GM19463 (cell line): ENCODE measurements around the gene MRPL43.
"Not testable (repeated sequence)": the region's sequence is repeated elsewhere in the genome, so short reads cannot be mapped to it uniquely, and the experiment has no call there.

Experiments
- ATAC-seq: cut with Tn5 transposase; IDR thresholded peaks from one replicate; pipeline ENCODE4 v1.9.1; 2021; ENCODE audit warnings: mild to moderate bottlenecking, moderate library complexity; ENCODE audit not compliant: unreplicated experiment

The MRPL43 gene

DNA sequence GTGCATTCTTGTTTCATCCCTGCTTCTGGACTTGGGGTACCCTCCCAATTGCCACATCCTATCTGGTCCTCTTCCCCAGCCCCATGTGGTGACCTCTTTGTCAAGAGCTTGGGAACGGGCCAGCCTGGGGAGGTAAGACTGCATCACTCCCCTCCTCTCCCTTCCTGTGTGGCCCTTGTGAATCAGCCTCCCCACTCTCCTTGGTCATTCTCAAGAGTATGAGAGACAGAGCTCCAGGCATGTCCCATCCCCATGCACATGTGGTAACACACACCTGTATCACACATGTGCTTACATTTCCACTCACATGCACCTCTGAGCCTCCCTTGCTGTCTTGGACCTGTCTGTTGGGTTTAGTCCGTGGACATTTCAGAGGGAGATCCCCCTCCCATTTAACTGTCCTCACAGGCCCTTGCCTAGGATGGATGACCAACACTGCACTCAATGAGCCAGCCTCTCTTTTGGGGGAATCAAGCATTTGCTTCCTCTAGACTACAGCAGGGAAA, 2.6 kb downstream of the MRPL43 start:
- no peak for ATAC-seq

DNA sequence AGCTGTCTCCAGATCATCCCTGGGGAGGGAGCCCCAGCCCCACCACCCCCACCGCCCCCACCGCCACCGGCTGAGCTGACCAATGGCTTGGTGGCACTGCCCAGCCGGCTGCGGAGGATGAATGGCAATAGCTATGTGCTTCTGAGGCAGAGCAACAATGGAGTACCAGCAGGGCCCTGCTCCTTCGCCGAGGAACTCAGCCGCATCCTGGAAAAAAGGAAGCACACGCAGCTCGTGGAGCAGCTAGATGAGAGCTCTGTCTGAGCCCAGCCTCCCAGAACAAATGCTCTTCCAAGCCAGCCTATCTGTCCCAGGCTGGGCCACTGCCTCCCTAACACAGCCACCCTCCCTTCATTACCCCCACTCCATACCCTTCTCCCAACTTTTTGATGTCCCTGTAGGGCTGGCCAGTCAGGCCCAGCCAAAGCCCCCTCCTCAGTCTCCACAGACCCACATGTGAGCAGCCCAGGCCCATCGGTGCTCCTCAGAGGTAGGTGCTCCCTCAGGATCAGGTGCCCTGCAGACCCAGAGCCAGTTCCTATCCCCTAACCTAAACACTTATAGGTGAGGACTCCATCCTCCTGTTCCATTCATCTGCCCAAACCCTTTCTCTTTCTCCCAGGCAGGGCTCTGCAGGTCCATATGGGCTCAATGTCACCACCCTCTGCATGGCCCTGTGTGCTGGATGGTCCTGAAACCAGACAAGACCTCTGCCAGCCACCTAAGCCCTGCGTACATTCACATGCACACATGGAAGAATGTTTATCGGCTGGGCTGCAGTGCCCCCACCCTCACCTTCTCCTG, 3.2 kb downstream of the MRPL43 start:
- ATAC-seq = no peak

DNA sequence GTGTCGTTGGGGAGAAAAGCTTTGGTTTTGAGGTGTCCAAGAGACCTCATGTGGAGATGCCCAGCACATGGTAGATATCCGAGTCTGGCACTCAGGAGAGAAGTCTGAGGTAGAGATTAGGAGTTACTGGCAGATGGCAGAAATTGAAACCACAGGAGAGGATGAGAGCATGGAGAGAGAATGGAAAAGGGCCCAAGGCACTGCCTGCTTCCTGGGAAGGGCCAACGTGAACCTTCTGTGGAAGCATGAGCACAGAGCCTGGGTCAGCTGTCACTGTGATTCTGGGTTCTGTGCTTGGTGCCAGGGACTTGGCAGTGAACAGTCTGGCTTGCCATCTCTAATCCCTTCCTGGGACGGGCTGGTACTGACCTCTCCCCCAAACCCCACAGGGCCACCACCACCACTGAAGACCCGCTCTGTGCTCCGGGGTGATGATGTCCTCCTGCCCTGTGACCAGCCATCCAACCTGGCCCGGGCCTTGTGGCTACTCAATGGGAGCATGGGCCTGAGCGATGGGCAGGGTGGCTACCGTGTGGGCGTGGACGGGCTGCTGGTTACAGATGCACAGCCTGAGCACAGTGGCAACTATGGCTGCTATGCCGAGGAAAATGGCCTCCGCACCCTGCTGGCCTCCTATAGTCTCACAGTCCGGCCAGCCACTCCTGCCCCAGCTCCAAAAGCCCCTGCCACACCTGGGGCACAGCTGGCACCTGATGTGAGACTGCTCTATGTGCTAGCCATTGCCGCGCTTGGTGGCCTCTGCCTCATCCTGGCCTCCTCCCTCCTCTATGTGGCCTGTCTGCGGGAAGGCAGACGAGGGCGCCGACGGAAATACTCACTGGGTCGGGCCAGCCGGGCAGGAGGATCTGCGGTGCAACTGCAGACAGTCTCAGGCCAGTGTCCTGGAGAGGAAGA, 4.1 kb downstream of the MRPL43 start:
- no peak for ATAC-seq

DNA sequence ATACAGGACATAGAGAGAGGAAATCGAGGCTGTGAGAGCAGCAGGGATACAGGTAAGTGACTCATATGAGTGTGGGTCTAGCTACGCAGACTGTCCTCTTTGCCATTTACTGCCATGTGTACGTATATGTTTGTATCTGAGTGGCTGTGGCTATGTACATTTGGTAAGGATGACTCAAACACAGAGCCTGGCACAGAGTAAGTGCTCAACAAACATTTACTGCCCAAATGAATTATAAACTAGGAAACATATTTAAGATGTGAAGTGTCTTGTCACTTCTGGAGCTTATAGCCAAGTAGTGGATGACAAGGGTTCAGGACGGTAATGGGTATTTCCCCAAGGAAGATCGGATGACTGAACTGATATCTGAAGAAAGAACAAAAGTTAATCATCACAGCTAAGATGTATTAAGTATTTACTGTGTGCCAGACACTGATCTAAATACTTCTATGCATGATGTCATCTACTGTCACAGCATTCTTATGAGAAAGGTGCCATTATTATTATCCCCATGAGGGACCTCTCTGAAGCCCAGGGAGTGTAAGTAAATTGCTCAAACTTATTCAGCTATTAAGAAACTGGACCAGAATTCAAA, 6.0 kb downstream of the MRPL43 start:
- no peak for ATAC-seq

- no peak for ATAC-seq
Measured at GRCh38 chr10:100980711-100981110, 6.6 kb downstream of the MRPL43 start.

GRCh38 chr10:100980311-100980710, 7.0 kb downstream of the MRPL43 start:
- ATAC-seq = no peak

DNA sequence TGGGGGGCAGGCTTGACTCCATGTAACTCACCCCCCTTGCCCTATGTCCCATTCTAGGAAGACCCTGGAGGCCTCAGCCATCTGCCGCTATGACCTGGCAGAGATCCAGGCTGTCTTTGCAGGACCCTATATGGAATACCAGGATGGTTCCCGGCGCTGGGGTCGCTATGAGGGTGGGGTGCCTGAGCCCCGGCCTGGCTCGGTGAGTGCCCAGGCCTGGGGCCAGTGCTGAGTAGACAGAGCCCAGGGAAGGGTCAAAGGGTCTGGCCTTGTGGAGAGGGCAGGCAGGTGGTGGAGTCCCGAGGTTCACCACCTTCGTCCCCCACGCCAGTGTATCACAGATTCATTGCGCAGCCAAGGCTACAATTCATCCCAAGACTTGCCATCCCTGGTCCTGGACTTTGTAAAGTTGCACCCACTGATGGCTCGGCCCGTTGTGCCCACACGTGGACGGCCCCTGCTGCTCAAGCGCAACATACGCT, 7.5 kb downstream of the MRPL43 start:
- no peak for ATAC-seq

DNA sequence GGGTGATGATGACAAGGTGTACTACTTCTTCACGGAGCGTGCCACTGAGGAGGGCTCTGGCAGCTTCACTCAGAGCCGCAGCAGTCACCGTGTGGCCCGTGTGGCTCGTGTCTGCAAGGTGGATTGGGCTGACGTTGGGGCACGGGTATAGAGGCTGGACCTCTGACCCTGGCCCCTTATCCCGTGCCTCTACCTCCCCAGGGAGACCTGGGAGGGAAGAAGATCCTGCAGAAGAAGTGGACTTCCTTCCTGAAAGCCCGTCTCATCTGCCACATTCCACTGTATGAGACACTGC, 8.4 kb downstream of the MRPL43 start:
- no peak for ATAC-seq

DNA sequence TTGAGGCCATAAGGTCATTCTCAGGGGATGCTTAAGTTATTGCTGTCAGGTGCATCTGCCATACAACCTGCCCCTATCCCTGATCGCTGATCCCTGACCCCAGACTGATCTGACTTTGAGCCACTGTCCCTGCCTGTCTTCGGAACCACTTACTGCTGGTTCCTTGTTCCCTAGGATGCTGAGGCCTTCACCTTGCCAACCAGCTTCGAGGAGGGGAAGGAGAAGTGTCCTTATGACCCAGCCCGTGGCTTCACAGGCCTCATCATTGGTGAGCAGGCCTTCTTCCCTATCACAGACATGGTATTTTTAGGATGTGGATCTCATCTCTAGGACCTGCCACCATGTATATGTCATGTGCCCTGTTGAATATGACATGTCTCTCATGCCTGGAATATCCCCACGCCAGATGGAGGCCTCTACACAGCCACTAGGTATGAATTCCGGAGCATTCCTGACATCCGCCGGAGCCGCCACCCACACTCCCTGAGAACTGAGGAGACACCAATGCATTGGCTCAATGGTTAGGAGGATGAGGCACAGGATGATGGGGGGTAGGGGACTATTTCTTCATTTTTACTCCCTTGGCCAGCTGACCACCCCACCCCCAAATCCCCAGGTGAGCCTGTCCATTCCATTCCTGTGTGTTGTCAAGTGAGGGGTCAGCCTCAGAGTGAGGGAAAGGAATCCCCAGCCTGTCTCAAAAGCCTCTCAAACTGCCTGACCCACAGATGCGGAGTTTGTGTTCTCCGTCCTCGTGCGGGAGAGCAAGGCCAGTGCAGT, 9.0 kb downstream of the MRPL43 start:
- no peak for ATAC-seq

DNA sequence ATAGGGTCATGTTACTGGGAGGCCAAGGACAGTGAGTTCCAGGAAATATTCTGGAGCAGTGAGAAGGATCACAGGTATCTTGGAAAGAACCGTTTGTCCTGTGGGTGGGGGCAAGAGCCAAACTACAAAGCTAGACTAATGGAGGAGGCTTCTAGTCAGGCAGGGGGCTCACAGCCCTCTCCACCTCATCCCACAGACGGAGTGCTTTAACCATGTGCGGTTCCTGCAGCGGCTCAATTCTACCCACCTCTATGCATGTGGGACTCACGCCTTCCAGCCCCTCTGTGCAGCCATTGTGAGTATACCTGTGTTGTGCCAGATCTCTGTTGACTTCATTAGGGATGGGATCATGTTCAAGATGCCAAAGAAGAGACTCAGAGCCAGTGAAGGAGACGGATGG, 9.9 kb downstream of the MRPL43 start:
- no peak for ATAC-seq

DNA sequence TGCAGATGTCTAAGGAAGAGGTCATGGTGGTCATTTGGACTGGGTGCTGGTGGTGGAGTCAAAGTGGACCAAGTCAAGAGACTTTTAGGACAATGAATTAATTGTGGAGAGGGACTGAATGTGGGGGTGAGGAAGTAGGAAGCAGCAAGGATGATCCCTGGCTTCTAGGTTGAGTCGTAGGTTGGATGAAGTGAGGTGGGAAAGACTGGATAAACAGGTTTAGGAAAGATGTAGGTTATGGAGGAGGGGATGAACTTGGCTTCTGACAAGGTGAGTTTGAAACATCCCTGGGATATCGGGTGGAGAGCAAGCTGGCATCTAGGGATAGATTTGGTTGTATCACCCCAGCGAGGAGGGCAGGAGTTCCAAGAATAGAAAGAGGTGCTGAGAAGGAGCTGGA, 10.4 kb downstream of the MRPL43 start:
- ATAC-seq = no peak

- ATAC-seq = not testable (repeated sequence)
Measured at GRCh38 chr10:100975397-100975796, 11.9 kb downstream of the MRPL43 start.

GRCh38 chr10:100972904-100973535, 14.3 kb downstream of the MRPL43 start:
- no peak for ATAC-seq

DNA sequence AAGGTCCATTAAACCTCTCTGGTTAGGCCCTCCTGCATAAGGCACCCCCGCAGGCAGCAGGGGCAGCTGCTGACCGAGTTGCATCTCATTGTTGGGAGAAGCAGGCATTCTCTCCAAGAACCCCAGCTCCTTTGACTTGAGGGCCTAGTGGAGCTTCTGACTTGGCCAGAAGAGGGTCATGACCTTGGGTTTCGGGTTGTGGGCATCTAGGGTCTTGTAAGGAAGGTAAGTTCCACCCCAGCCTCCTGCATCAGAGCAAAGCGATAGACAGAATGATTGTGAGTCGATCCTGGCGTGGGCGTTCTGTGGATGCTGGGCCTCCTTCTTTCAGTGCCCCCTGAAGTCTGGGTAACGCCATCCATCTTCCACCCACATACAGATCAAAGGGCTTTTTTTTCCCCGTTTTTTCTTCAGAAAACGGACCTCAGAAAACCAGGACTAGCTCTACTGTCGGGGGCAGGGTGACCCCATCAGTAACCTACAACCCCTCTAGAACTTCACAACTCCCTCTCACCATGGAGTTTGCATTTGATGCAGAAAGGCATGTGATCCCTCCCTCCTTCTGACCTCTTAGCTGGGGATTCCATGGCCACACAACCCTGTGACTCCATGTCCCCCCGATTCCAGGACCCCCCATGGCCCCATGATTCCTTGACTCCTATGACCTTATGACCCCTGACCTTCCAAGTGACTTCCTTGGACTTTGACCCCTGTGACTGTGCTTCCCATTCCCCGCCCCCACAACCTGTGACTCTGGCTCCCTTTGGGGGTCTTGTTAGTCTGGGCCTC, 15.0 kb downstream of the MRPL43 start:
- no peak for ATAC-seq

GRCh38 chr10:100970914-100971811, 16.1 kb downstream of the MRPL43 start:
- ATAC-seq = no peak

- ATAC-seq = no peak
Measured at GRCh38 chr10:100970076-100970913, 17.0 kb downstream of the MRPL43 start.
